Endothelial cell of umbilical vein (primary cell): ENCODE measurements around the gene NEDD9. TPM values are rescaled to one million over a fixed set of nuclear protein-coding genes. Genes with fewer than 3 reads are reported as not detected.

Source experiments
- BruUV-seq: library from RNA; stranded (reverse); fragments of 400-500 nt; replicated peaks from 2 replicates; lab custom pipeline; 2021; lab: Mats Ljungman, UMichigan
- CTCF ChIA-PET: fragments of 300-600, 350-600 bp; sonication (Branson Sonifier 250); formaldehyde crosslinking; loops from one replicate; lab custom pipeline; 2021; ENCODE audit warnings: antibody characterized with exemption, inconsistent platforms; lab: Charles Lee
- POLR2A ChIA-PET: fragments of 300-600, 350-600 bp; sonication (Branson Sonifier 250); formaldehyde crosslinking; loops from one replicate; lab custom pipeline; 2021; ENCODE audit warnings: antibody characterized with exemption, inconsistent platforms; lab: Charles Lee
- DNase-seq: peaks from one replicate; pipeline ENCODE4 v3.0.0-alpha.2; 2011; ENCODE audit warnings: low read depth, low spot score
- FAIRE-seq: peaks from 2 replicates; lab custom pipeline; 2011; peaks lifted over from hg19 to GRCh38; lab: Jason Lieb, UNC
- H2AFZ ChIP-seq: 2 replicates; pipeline ENCODE4 v1.6.0; 2012; ENCODE audit warnings: low read depth, low read length, control low read depth, inconsistent platforms
- H3K27ac ChIP-seq: 2 replicates; pipeline ENCODE4 v1.5.1; 2011; ENCODE audit warnings: low read depth, mild to moderate bottlenecking, control low read depth, low read length, moderate library complexity; ENCODE audit not compliant: insufficient read depth
- H3K27me3 ChIP-seq, 2 experiments: 2 replicates each; pipeline versions ENCODE4 v1.6.0 to v1.6.1; 2011; ENCODE audit warnings: low read length in 2 of 2, mixed read lengths in 1 of 2; ENCODE audit not compliant: control insufficient read depth in 2 of 2, insufficient read depth in 2 of 2
- H3K36me3 ChIP-seq, 2 experiments: 2 replicates in 1 of 2; 3 replicates in 1 of 2; pipeline ENCODE4 v1.5.1; 2011; ENCODE audit warnings: low read length in 2 of 2, mild to moderate bottlenecking in 1 of 2, moderate library complexity in 1 of 2; ENCODE audit not compliant: control insufficient read depth in 2 of 2, insufficient read depth in 2 of 2; ENCODE audit errors: extremely low read depth in 1 of 2
- H3K4me1 ChIP-seq: 3 replicates; pipeline ENCODE4 v1.5.1; 2011; ENCODE audit warnings: mild to moderate bottlenecking, low read length; ENCODE audit not compliant: control insufficient read depth, insufficient read depth; ENCODE audit errors: extremely low read depth
- H3K4me2 ChIP-seq: 2 replicates; pipeline ENCODE4 v1.6.1; 2011; ENCODE audit warnings: low read length, control low read depth, mixed read lengths; ENCODE audit not compliant: insufficient read depth
- H3K4me3 ChIP-seq, 3 experiments: fragments of 200-600 bp in 1 of 3; sonication (generic), shearing (Covaris generic) in 1 of 3; replicated peaks in 1 of 3; 2 replicates each; pipeline ENCODE4 v1.5.1; 2011 to 2016; ENCODE audit warnings: control low read depth in 3 of 3, low read length in 3 of 3, mild to moderate bottlenecking in 2 of 3, inconsistent platforms in 1 of 3, low read depth in 1 of 3, moderate library complexity in 1 of 3; ENCODE audit not compliant: insufficient read depth in 1 of 3
- H3K79me2 ChIP-seq: 2 replicates; pipeline ENCODE4 v1.6.0; 2012; ENCODE audit warnings: low read length, inconsistent platforms; ENCODE audit not compliant: control insufficient read depth, insufficient read depth
- H3K9ac ChIP-seq: replicated peaks from 2 replicates; pipeline ENCODE3; 2011; ENCODE audit warnings: low read length, control low read depth; ENCODE audit not compliant: insufficient read depth; ENCODE audit errors: extremely low read depth
- H3K9me1 ChIP-seq: replicated peaks from 3 replicates; pipeline ENCODE4 v1.6.0; 2011; ENCODE audit warnings: mild to moderate bottlenecking, low read length; ENCODE audit not compliant: control insufficient read depth, insufficient read depth; ENCODE audit errors: extremely low read depth
- H3K9me3 ChIP-seq: replicated peaks from 2 replicates; pipeline ENCODE4 v1.5.1; 2012; ENCODE audit warnings: low read length, inconsistent platforms; ENCODE audit not compliant: control insufficient read depth, insufficient read depth
- H4K20me1 ChIP-seq: replicated peaks from 2 replicates; pipeline ENCODE3; 2011; ENCODE audit warnings: mild to moderate bottlenecking, low read length; ENCODE audit not compliant: control insufficient read depth, insufficient read depth; ENCODE audit errors: extremely low read depth
- EZH2 ChIP-seq: IDR thresholded peaks from 2 replicates; pipeline ENCODE4 v1.6.1; 2012; ENCODE audit warnings: borderline replicate concordance, low read depth, mild to moderate bottlenecking, moderate library complexity, low read length, inconsistent platforms; ENCODE audit not compliant: severe bottlenecking
- FOS ChIP-seq: IDR thresholded peaks from 2 replicates; pipeline ENCODE4 v1.6.1; 2011; ENCODE audit warnings: mild to moderate bottlenecking, low read length, moderate library complexity, borderline replicate concordance; ENCODE audit not compliant: insufficient read depth
- GATA2 ChIP-seq: IDR thresholded peaks from 2 replicates; pipeline ENCODE4 v1.7.0; 2011; ENCODE audit warnings: low read depth, mild to moderate bottlenecking, moderate library complexity, mixed read lengths, low read length; ENCODE audit not compliant: insufficient read length, insufficient read depth
- JUN ChIP-seq: IDR thresholded peaks from 2 replicates; pipeline ENCODE4 v1.6.1; 2011; ENCODE audit warnings: borderline replicate concordance, low read depth; ENCODE audit not compliant: insufficient read length, insufficient read depth
- MYC ChIP-seq: IDR thresholded peaks from one replicate; pipeline ENCODE4 v1.6.1; 2011; ENCODE audit warnings: mild to moderate bottlenecking, low read depth, low read length
- POLR2A ChIP-seq: IDR thresholded peaks from 2 replicates; pipeline ENCODE4 v1.6.1; 2012; ENCODE audit warnings: low read depth, mild to moderate bottlenecking, control low read depth, low read length
- POLR2AphosphoS5 ChIP-seq: IDR thresholded peaks from 2 replicates; pipeline ENCODE4 v1.6.1; 2012; ENCODE audit warnings: low read depth, mild to moderate bottlenecking, control low read depth, low read length, moderate library complexity; ENCODE audit not compliant: insufficient read depth
- dilution Hi-C: fragments of 300-500 bp; cut with MboI; formaldehyde crosslinking; loops from one replicate; pipeline ENCODE4 v1.15.0; 2019; ENCODE audit warnings: low sequenced_read_pairs; ENCODE audit not compliant: extremely low pct_ligation_motif_present
- intact Hi-C: fragments of 100-400 bp; cut with micrococcal nuclease; formaldehyde crosslinking; loops from one replicate; pipeline ENCODE4 v1.10.0; 2022
- polyA plus RNA-seq, 4 experiments: library from polyadenylated mRNA; depleted of rRNA in 3 of 4; stranded (reverse) in 3 of 4; unstranded in 1 of 4; fragments of >200 nt; gene quantifications; 2 replicates each; pipeline versions ENCODE4 v1.2.1 to v1.2.3, GENCODE V29; 2011 to 2012; ENCODE audit warnings: missing spikeins in 1 of 4
- total RNA-seq: library from RNA; stranded (reverse); gene quantifications from 2 replicates; pipeline ENCODE4 v1.2.3, GENCODE V29; 2021
- TF ChIP-seq, protein P1 (sequence below): IDR thresholded peaks from 2 replicates; pipeline ENCODE4 v1.6.1; 2011; ENCODE audit not compliant: insufficient read depth, insufficient read length
- TF ChIP-seq, protein P2 (sequence below), 2 donors: IDR thresholded peaks; 1 replicate in 1 of 2; 2 replicates in 1 of 2; pipeline ENCODE4 v1.5.1; 2011; ENCODE audit warnings: low read length in 2 of 2, mild to moderate bottlenecking in 2 of 2, moderate library complexity in 2 of 2, control low read depth in 1 of 2, inconsistent platforms in 1 of 2, low read depth in 1 of 2; ENCODE audit not compliant: insufficient read depth in 1 of 2; ENCODE audit errors: extremely low read depth in 1 of 2

NEDD9 gene
- total and polyA plus RNA-seq, 2 donors (not counting 3 experiments of a cell fraction or from before 2014, with no cell fraction given): 55.2 to 61.0 TPM

DNA sequence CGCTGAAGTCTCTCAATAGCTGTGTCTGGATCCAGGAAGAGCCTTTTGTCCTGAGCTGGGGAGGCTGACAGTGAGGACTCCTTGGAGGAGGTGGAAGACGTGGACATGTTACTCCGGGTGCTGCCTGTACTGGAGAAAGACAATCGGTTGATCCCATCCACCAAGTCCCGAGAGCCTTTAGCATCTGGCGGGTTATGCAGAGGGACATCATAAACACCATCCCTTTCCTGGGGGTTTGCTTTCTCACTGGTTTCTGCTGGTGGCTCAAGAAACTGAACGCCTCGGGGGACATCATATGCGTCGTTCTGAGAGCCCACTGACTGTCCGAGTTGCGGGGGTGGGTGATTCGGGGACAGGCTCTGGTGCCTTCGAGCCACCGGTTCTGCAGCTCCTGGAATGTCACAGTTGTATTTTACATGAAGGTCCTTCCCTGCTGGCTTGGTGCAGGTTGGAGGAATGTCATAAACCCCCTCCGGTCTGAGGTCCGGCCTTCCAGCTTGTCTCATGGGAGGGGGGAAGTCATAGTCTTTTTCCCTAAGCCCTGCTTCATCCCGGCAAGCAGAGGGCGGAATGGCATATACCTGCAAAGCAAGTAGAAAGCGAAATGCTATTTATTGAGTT, 41.7 kb downstream of the NEDD9 start:
- intact Hi-C loops: no loop called here
- no peaks in the 10 kb centered on the region for H3K27me3 ChIP-seq
- no peak overlapping the region for H3K27ac ChIP-seq
- H3K36me3 ChIP-seq: peaks cover 24 to 39% of the 10 kb centered on the region in 2 experiments
- POLR2A ChIA-PET: no interaction called here
- H3K9ac ChIP-seq: no peak overlapping the region
- H3K79me2 ChIP-seq: peaks cover 4% of the 10 kb centered on the region
- H4K20me1 ChIP-seq: no peaks in the 10 kb centered on the region
- no peaks in the 10 kb centered on the region for H3K9me3 ChIP-seq
- FAIRE-seq (no peak), DNase-seq (no peak)
- no peak overlapping the region for H2AFZ ChIP-seq
- no peak overlapping the region for H3K4me3 ChIP-seq
- H3K4me2 ChIP-seq: no peak overlapping the region
- CTCF ChIA-PET: interaction anchor here (1.1 kb wide), 1 partner anchor 306 kb away, joined by 4 read pairs; no protein-coding TSS in a partner anchor
- peaks cover 16% of the 10 kb centered on the region for H3K4me1 ChIP-seq
- TF ChIP-seq, protein P1, sequence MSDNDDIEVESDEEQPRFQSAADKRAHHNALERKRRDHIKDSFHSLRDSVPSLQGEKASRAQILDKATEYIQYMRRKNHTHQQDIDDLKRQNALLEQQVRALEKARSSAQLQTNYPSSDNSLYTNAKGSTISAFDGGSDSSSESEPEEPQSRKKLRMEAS: no peak
- TF ChIP-seq, protein P2, sequence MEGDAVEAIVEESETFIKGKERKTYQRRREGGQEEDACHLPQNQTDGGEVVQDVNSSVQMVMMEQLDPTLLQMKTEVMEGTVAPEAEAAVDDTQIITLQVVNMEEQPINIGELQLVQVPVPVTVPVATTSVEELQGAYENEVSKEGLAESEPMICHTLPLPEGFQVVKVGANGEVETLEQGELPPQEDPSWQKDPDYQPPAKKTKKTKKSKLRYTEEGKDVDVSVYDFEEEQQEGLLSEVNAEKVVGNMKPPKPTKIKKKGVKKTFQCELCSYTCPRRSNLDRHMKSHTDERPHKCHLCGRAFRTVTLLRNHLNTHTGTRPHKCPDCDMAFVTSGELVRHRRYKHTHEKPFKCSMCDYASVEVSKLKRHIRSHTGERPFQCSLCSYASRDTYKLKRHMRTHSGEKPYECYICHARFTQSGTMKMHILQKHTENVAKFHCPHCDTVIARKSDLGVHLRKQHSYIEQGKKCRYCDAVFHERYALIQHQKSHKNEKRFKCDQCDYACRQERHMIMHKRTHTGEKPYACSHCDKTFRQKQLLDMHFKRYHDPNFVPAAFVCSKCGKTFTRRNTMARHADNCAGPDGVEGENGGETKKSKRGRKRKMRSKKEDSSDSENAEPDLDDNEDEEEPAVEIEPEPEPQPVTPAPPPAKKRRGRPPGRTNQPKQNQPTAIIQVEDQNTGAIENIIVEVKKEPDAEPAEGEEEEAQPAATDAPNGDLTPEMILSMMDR (IDR thresholded peaks at IDR 0.05; ENCODE audit: extremely low read depth in 1 of 2, insufficient read depth in 1 of 2, low read depth in 1 of 2, low read length in 2 of 2): no peak
- no peak for TF ChIP-seq FOS
- TF ChIP-seq POLR2AphosphoS5: no peak
- no peak for TF ChIP-seq POLR2A
- TF ChIP-seq GATA2: no peak
- TF ChIP-seq MYC: no peak
- TF ChIP-seq JUN: no peak
- no peak for TF ChIP-seq EZH2
- no TSS peak for BruUV-seq
- dilution Hi-C loops: no loop called here
- no peaks in the 10 kb centered on the region for H3K9me1 ChIP-seq
